ENCODE results near the gene ZBTB16. TPM values are rescaled to one million over a fixed set of nuclear protein-coding genes. Genes with fewer than 3 reads are reported as not detected.

Gene ZBTB16
- total RNA-seq, 1 donor from 2014 or later, result 17.7 TPM

- TF ChIP-seq EZH2phosphoT487 (IDR thresholded peaks at IDR 0.05) (no peak), EZH2 (IDR thresholded peaks at IDR 0.05) (no peak), CTCF (IDR thresholded peaks at IDR 0.05) (no peak)
- Histone ChIP-seq H3K27ac (peak overlapping the region; percentile 98), H3K9ac (no peak overlapping the region)
These were observed 33.4 kb downstream of the ZBTB16 start for GRCh38 chr11:114092953-114093352.

GRCh38 chr11:114094516-114094915, 35.0 kb downstream of the ZBTB16 start:
- Histone ChIP-seq H3K27ac (no peak overlapping the region), H3K36me3 (no peaks in the 10 kb centered on the region), H3K4me3 (no peak overlapping the region), H3K4me2 (no peak overlapping the region), H3K79me2 (ENCODE audit: low read depth) (peaks cover 68% of the 10 kb centered on the region), H3K27me3 (no peaks in the 10 kb centered on the region), H3K4me1 (peaks cover 66% of the 10 kb centered on the region), H3K9me3 (ENCODE audit: low read depth) (no peaks in the 10 kb centered on the region), H3F3A (ENCODE audit: low read depth) (peaks cover 40% of the 10 kb centered on the region), H3K9ac (no peak overlapping the region), H4K20me1 (ENCODE audit: low read depth) (peaks cover 9% of the 10 kb centered on the region), H2AFZ (replicated peaks) (no peak overlapping the region)
- TF ChIP-seq EZH2 (IDR thresholded peaks at IDR 0.05), result no peak
- TF ChIP-seq CTCF (IDR thresholded peaks at IDR 0.05), result no peak
- TF ChIP-seq EZH2phosphoT487 (IDR thresholded peaks at IDR 0.05), result no peak
- no peaks in the 10 kb centered on the region for H3K27me3 Mint-ChIP-seq (ENCODE audit: insufficient read depth, low read depth)
- no peak overlapping the region for H3K27ac Mint-ChIP-seq
- peaks cover 83% of the 10 kb centered on the region for H3K4me1 Mint-ChIP-seq
- no peak overlapping the region for H3K4me3 Mint-ChIP-seq
- peaks cover 15% of the 10 kb centered on the region for H3K36me3 Mint-ChIP-seq
- no peak for DNase-seq (ENCODE audit: low spot score)
- peaks cover 2% of the 10 kb centered on the region for H3K9me3 Mint-ChIP-seq

More at GRCh38 chr11:114092953-114093352, 33.4 kb downstream of the ZBTB16 start:
- Histone ChIP-seq H3K79me2 (ENCODE audit: low read depth) (peaks cover 70% of the 10 kb centered on the region), H4K20me1 (ENCODE audit: low read depth) (peaks cover 3% of the 10 kb centered on the region), H3K4me3 (no peak overlapping the region), H3F3A (ENCODE audit: low read depth) (peaks cover 40% of the 10 kb centered on the region), H3K4me1 (peaks cover 68% of the 10 kb centered on the region), H3K9me3 (ENCODE audit: low read depth) (no peaks in the 10 kb centered on the region), H3K36me3 (no peaks in the 10 kb centered on the region), H3K4me2 (peak overlapping the region; percentile 78), H2AFZ (replicated peaks) (no peak overlapping the region), H3K27me3 (no peaks in the 10 kb centered on the region)
- H3K9me3 Mint-ChIP-seq, result peaks cover 2% of the 10 kb centered on the region
- H3K4me3 Mint-ChIP-seq, result peak overlapping the region; percentile 79
- H3K27ac Mint-ChIP-seq, result peak overlapping the region; percentile 100
- peaks cover 15% of the 10 kb centered on the region for H3K36me3 Mint-ChIP-seq
- H3K27me3 Mint-ChIP-seq (ENCODE audit: insufficient read depth, low read depth), result no peaks in the 10 kb centered on the region
- peaks cover 86% of the 10 kb centered on the region for H3K4me1 Mint-ChIP-seq
- DNase-seq (ENCODE audit: low spot score), result peak; percentile 55

- Histone ChIP-seq H3K4me1 (peaks cover 58% of the 10 kb centered on the region), H3K27ac (no peak overlapping the region), H3K9ac (no peak overlapping the region), H3K27me3 (no peaks in the 10 kb centered on the region), H3K4me3 (no peak overlapping the region), H3K36me3 (no peaks in the 10 kb centered on the region), H3K79me2 (ENCODE audit: low read depth) (peaks cover 65% of the 10 kb centered on the region), H4K20me1 (ENCODE audit: low read depth) (peaks cover 18% of the 10 kb centered on the region), H3K4me2 (no peak overlapping the region), H3K9me3 (ENCODE audit: low read depth) (no peaks in the 10 kb centered on the region), H2AFZ (replicated peaks) (no peak overlapping the region), H3F3A (ENCODE audit: low read depth) (peaks cover 28% of the 10 kb centered on the region)
- H3K9me3 Mint-ChIP-seq, result peaks cover 4% of the 10 kb centered on the region
- H3K27ac Mint-ChIP-seq, result peak overlapping the region; percentile 38
- no peak for TF ChIP-seq EZH2 (IDR thresholded peaks at IDR 0.05)
- no peaks in the 10 kb centered on the region for H3K27me3 Mint-ChIP-seq (ENCODE audit: insufficient read depth, low read depth)
- no peak overlapping the region for H3K4me3 Mint-ChIP-seq
- H3K4me1 Mint-ChIP-seq, result peaks cover 73% of the 10 kb centered on the region
- DNase-seq (ENCODE audit: low spot score), result no peak
- H3K36me3 Mint-ChIP-seq, result peaks cover 20% of the 10 kb centered on the region
These were observed 36.4 kb downstream of the ZBTB16 start for GRCh38 chr11:114095899-114096298.

- Mint-ChIP-seq H3K27ac (no peak overlapping the region), H3K4me1 (peaks cover 62% of the 10 kb centered on the region)
These were observed 38.3 kb downstream of the ZBTB16 start for GRCh38 chr11:114097832-114098231.

More at GRCh38 chr11:114097832-114098231, 38.3 kb downstream of the ZBTB16 start:
- H3K27me3 ChIP-seq, result no peaks in the 10 kb centered on the region
- peaks cover 25% of the 10 kb centered on the region for H3K36me3 Mint-ChIP-seq
- H3K79me2 ChIP-seq (ENCODE audit: low read depth), result peaks cover 74% of the 10 kb centered on the region
- H3K9me3 ChIP-seq (ENCODE audit: low read depth), result no peaks in the 10 kb centered on the region
- no peaks in the 10 kb centered on the region for H3K36me3 ChIP-seq
- no peak for TF ChIP-seq EZH2phosphoT487 (IDR thresholded peaks at IDR 0.05)
- no peak for TF ChIP-seq EZH2 (IDR thresholded peaks at IDR 0.05)
- TF ChIP-seq CTCF (IDR thresholded peaks at IDR 0.05), result no peak
- peaks cover 8% of the 10 kb centered on the region for H3F3A ChIP-seq (ENCODE audit: low read depth)
- no peak overlapping the region for H3K4me3 Mint-ChIP-seq
- DNase-seq (ENCODE audit: low spot score), result no peak
- H3K27me3 Mint-ChIP-seq (ENCODE audit: insufficient read depth, low read depth), result no peaks in the 10 kb centered on the region
- no peak overlapping the region for H3K27ac ChIP-seq
- no peak overlapping the region for H3K4me3 ChIP-seq
- H4K20me1 ChIP-seq (ENCODE audit: low read depth), result peaks cover 18% of the 10 kb centered on the region
- no peak overlapping the region for H3K4me2 ChIP-seq
- H2AFZ ChIP-seq (replicated peaks), result no peak overlapping the region
- H3K9ac ChIP-seq, result no peak overlapping the region
- H3K4me1 ChIP-seq, result peaks cover 46% of the 10 kb centered on the region
- H3K9me3 Mint-ChIP-seq, result peaks cover 4% of the 10 kb centered on the region

Data from neural progenitor cell (in vitro differentiated cells).